Activated CD4-positive, CD25-positive, alpha-beta regulatory T cell treated with anti-CD3 and anti-CD28 coated beads, Interleukin-2, amount 50 U/mL, for 16 hours (primary cell): ENCODE results near the gene NUDT16.

Experiments used
- DNase-seq: peaks from one replicate; pipeline ENCODE4 v3.0.0-alpha.2; 2020; ENCODE audit warnings: low read depth, low spot score

Gene NUDT16

GRCh38 chr3:131386429-131387165, 5.0 kb downstream of the NUDT16 start:
- no peak for DNase-seq

- DNase-seq = no peak
Measured at GRCh38 chr3:131387796-131388489, 6.4 kb downstream of the NUDT16 start.

GRCh38 chr3:131388490-131388799, 6.9 kb downstream of the NUDT16 start:
- DNase-seq = no peak

- DNase-seq = no peak
Measured at GRCh38 chr3:131390331-131390730, 8.8 kb downstream of the NUDT16 start.

- DNase-seq = no peak
Measured at GRCh38 chr3:131393051-131393450, 11.5 kb downstream of the NUDT16 start.

GRCh38 chr3:131393868-131394267, 12.3 kb downstream of the NUDT16 start:
- no peak for DNase-seq

GRCh38 chr3:131394400-131394799, 12.8 kb downstream of the NUDT16 start:
- no peak for DNase-seq

- DNase-seq = no peak
Measured at GRCh38 chr3:131396170-131396569, 14.6 kb downstream of the NUDT16 start.

- DNase-seq = no peak
Measured at GRCh38 chr3:131397889-131398288, 16.3 kb downstream of the NUDT16 start.

- no peak for DNase-seq
Measured at GRCh38 chr3:131401978-131402377, 20.4 kb downstream of the NUDT16 start.

GRCh38 chr3:131402391-131403039, 20.9 kb downstream of the NUDT16 start:
- no peak for DNase-seq

GRCh38 chr3:131403216-131403895, 21.8 kb downstream of the NUDT16 start:
- DNase-seq = no peak

- DNase-seq = no peak
Measured at GRCh38 chr3:131405411-131405810, 23.8 kb downstream of the NUDT16 start.

GRCh38 chr3:131406274-131406673, 24.7 kb downstream of the NUDT16 start:
- DNase-seq = no peak

GRCh38 chr3:131417751-131418150, 36.2 kb downstream of the NUDT16 start:
- no peak for DNase-seq

GRCh38 chr3:131421301-131421700, 39.7 kb downstream of the NUDT16 start:
- no peak for DNase-seq

- no peak for DNase-seq
Measured at GRCh38 chr3:131421957-131422498, 40.5 kb downstream of the NUDT16 start.

GRCh38 chr3:131427226-131427625, 45.7 kb downstream of the NUDT16 start:
- no peak for DNase-seq

GRCh38 chr3:131431754-131432153, 50.2 kb downstream of the NUDT16 start:
- DNase-seq = no peak

GRCh38 chr3:131432441-131432840, 50.9 kb downstream of the NUDT16 start:
- no peak for DNase-seq

- no peak for DNase-seq
Measured at GRCh38 chr3:131435000-131435399, 53.4 kb downstream of the NUDT16 start.
